Endodermal cell (in vitro differentiated cells): Measurements from ENCODE around the gene TAF1B. TPM values are rescaled to one million over a fixed set of nuclear protein-coding genes. Genes with fewer than 3 reads are reported as not detected.

Source experiments
- DNase-seq: peaks from one replicate; pipeline ENCODE4 v3.0.0-alpha.2; 2017
- H3K27ac ChIP-seq: 2 replicates; pipeline ENCODE4 v1.5.1; 2013; ENCODE audit warnings: mild to moderate bottlenecking, low read depth, low read length, moderate library complexity
- H3K27me3 ChIP-seq: 2 replicates; pipeline ENCODE4 v1.6.1; 2013; ENCODE audit warnings: mild to moderate bottlenecking, low read length, moderate library complexity; ENCODE audit not compliant: insufficient read depth, control insufficient read depth, poor library complexity, severe bottlenecking
- H3K36me3 ChIP-seq: 2 replicates; pipeline ENCODE4 v1.7.0; 2013; ENCODE audit warnings: mild to moderate bottlenecking, low read length, moderate library complexity; ENCODE audit not compliant: control insufficient read depth, insufficient read depth
- H3K4me1 ChIP-seq: one replicate; pipeline ENCODE4 v1.7.0; 2013; ENCODE audit warnings: low read length; ENCODE audit not compliant: control insufficient read depth, insufficient read depth
- H3K4me3 ChIP-seq: 2 replicates; pipeline ENCODE4 v1.5.1; 2013; ENCODE audit warnings: mild to moderate bottlenecking, low read length, moderate library complexity
- H3K9ac ChIP-seq: 2 replicates; pipeline ENCODE4 v1.6.1; 2013; ENCODE audit warnings: mild to moderate bottlenecking, low read length, moderate library complexity; ENCODE audit not compliant: poor library complexity, severe bottlenecking; ENCODE audit errors: extremely low read depth
- H3K9me3 ChIP-seq: 2 replicates; pipeline ENCODE4 v1.6.1; 2013; ENCODE audit warnings: mild to moderate bottlenecking, low read length, moderate library complexity; ENCODE audit not compliant: control insufficient read depth
- H3K27ac Mint-ChIP-seq: 2 replicates; pipeline ENCODE4 v1.8.0; 2020; ENCODE audit warnings: mixed read lengths
- H3K27me3 Mint-ChIP-seq: 2 replicates; pipeline ENCODE4 v1.8.0; 2021; ENCODE audit warnings: mild to moderate bottlenecking, mixed read lengths; ENCODE audit not compliant: insufficient read depth
- H3K36me3 Mint-ChIP-seq: 2 replicates; pipeline ENCODE4 v1.8.0; 2020; ENCODE audit warnings: low read depth, mixed read lengths
- H3K4me1 Mint-ChIP-seq: 2 replicates; pipeline ENCODE4 v1.8.0; 2020; ENCODE audit warnings: mixed read lengths
- H3K4me3 Mint-ChIP-seq: 2 replicates; pipeline ENCODE4 v1.8.0; 2020; ENCODE audit warnings: mild to moderate bottlenecking, moderate library complexity, mixed read lengths
- H3K9me3 Mint-ChIP-seq: 2 replicates; pipeline ENCODE4 v1.8.0; 2020; ENCODE audit warnings: mild to moderate bottlenecking, mixed read lengths
- CTCF ChIP-seq: fragments of 200-600 bp; sonication (generic); conservative IDR thresholded peaks from 2 replicates; pipeline ENCODE4 v1.5.0; 2021; ENCODE audit warnings: antibody characterized with exemption, mild to moderate bottlenecking
- WGBS, 2 experiments: methylation state at CpG; one replicate each; pipeline versions ENCODE4 v1.1.5 to v1.1.7; 2013; ENCODE audit warnings: missing lambda C conversion rate in 2 of 2, mixed read lengths in 1 of 2; ENCODE audit not compliant: insufficient coverage in 1 of 2, insufficient read length in 1 of 2; 5-methylcytosine and 5-hydroxymethylcytosine counted together
- total RNA-seq, 2 donors: library from RNA; stranded (reverse); fragmentation: NEBNext Ultra II Directional in 1 of 2; extraction: Animal tissue kit (Norgen Biotek cat#: 25700) in 1 of 2; gene quantifications; 2 replicates in 1 of 2; 3 replicates in 1 of 2; pipeline ENCODE4 v1.2.1, GENCODE V29; 2021

Gene TAF1B
- total RNA-seq, 2 donors from 2014 or later = 36.2 to 41.9 TPM

- no peak overlapping the region for H3K4me3 Mint-ChIP-seq
- H3K36me3 ChIP-seq = no peaks in the 10 kb centered on the region
- no peaks in the 10 kb centered on the region for H3K36me3 Mint-ChIP-seq
- no peaks in the 10 kb centered on the region for H3K27me3 ChIP-seq
- H3K27ac ChIP-seq = no peak overlapping the region
- no peaks in the 10 kb centered on the region for H3K4me1 ChIP-seq
- H3K27ac Mint-ChIP-seq = no peak overlapping the region
- DNase-seq = peak; percentile 78
- 83 to 87% methylated on average over 5 to 13 of the region's 13 CpGs for WGBS, 2 experiments
- H3K9me3 ChIP-seq = no peaks in the 10 kb centered on the region
- peaks cover 6% of the 10 kb centered on the region for H3K4me1 Mint-ChIP-seq
- H3K9me3 Mint-ChIP-seq = no peaks in the 10 kb centered on the region
- H3K9ac ChIP-seq = no peak overlapping the region
- H3K4me3 ChIP-seq = no peak overlapping the region
- no peaks in the 10 kb centered on the region for H3K27me3 Mint-ChIP-seq
- TF ChIP-seq CTCF = peak; percentile 64
Measured at GRCh38 chr2:9796056-9797010, 46.9 kb upstream of the TAF1B start.

GRCh38 chr2:9797086-9797485, 46.2 kb upstream of the TAF1B start:
- no peaks in the 10 kb centered on the region for H3K9me3 ChIP-seq
- H3K4me1 ChIP-seq = no peaks in the 10 kb centered on the region
- H3K9ac ChIP-seq = no peak overlapping the region
- H3K36me3 ChIP-seq = no peaks in the 10 kb centered on the region
- H3K27me3 ChIP-seq = no peaks in the 10 kb centered on the region
- Mint-ChIP-seq H3K36me3 (no peaks in the 10 kb centered on the region), H3K4me3 (no peak overlapping the region), H3K27ac (no peak overlapping the region), H3K9me3 (no peaks in the 10 kb centered on the region), H3K4me1 (peaks cover 6% of the 10 kb centered on the region), H3K27me3 (no peaks in the 10 kb centered on the region)
- H3K27ac ChIP-seq = no peak overlapping the region
- no peak for DNase-seq
- 62 to 84% methylated on average over 3 to 4 of the region's 4 CpGs for WGBS, 2 experiments
- no peak overlapping the region for H3K4me3 ChIP-seq
- TF ChIP-seq CTCF = no peak

- no peak overlapping the region for H3K4me3 ChIP-seq
- H3K36me3 Mint-ChIP-seq = no peaks in the 10 kb centered on the region
- H3K9me3 ChIP-seq = no peaks in the 10 kb centered on the region
- H3K27ac Mint-ChIP-seq = no peak overlapping the region
- TF ChIP-seq CTCF = no peak
- H3K4me1 Mint-ChIP-seq = peaks cover 6% of the 10 kb centered on the region
- peak; percentile 38 for DNase-seq
- H3K4me1 ChIP-seq = no peaks in the 10 kb centered on the region
- 80 to 83% methylated on average over 9 to 18 of the region's 18 CpGs for WGBS, 2 experiments
- H3K9me3 Mint-ChIP-seq = no peaks in the 10 kb centered on the region
- no peak overlapping the region for H3K9ac ChIP-seq
- H3K4me3 Mint-ChIP-seq = no peak overlapping the region
- H3K36me3 ChIP-seq = no peaks in the 10 kb centered on the region
- H3K27me3 ChIP-seq = no peaks in the 10 kb centered on the region
- H3K27ac ChIP-seq = no peak overlapping the region
- H3K27me3 Mint-ChIP-seq = no peaks in the 10 kb centered on the region
Measured at GRCh38 chr2:9797681-9798556, 45.4 kb upstream of the TAF1B start.
